ENCODE data around the gene HDHD3.
"Not testable (repeated sequence)": the region's sequence is repeated elsewhere in the genome, so short reads cannot be mapped to it uniquely, and the experiment has no call there.

HDHD3 gene

GRCh38 chr9:113376634-113377567 lies at the start of gene HDHD3:
TSS of gene HDHD3 (minus strand) at chr9:113376986. CDS start at chr9:113374354, 2,632 bp downstream.
- peak; percentile 82 to 86 for DNase-seq

GRCh38 chr9:113425072-113425471 lies 48.3 kb upstream of the HDHD3 start:
- no peak for DNase-seq

DNA sequence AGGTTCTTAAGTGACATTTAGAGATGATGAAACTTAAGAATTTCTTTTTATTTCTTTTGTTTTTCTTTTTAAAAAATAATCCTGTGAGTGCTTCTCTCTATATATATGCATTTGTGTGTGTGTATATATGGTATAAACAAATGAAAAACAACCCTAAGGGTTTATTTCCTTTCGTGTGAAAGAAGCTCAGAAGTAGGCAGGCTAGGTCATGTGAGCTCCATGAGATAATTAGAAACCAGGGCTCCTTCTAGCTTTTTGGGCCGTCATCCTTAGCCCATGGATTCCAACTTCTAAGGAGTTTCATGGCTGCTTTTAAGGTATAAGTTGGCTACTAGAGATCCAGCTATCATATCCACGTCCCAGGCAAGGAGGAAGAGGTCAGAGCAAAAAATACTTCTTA lies 44.9 kb upstream of the HDHD3 start:
- DNase-seq = no peak

GRCh38 chr9:113417370-113417769 lies 40.6 kb upstream of the HDHD3 start:
- DNase-seq = no peak

GRCh38 chr9:113416149-113416721 lies 39.4 kb upstream of the HDHD3 start:
- DNase-seq = peak in 1 of 2 donors; percentile 29

DNA sequence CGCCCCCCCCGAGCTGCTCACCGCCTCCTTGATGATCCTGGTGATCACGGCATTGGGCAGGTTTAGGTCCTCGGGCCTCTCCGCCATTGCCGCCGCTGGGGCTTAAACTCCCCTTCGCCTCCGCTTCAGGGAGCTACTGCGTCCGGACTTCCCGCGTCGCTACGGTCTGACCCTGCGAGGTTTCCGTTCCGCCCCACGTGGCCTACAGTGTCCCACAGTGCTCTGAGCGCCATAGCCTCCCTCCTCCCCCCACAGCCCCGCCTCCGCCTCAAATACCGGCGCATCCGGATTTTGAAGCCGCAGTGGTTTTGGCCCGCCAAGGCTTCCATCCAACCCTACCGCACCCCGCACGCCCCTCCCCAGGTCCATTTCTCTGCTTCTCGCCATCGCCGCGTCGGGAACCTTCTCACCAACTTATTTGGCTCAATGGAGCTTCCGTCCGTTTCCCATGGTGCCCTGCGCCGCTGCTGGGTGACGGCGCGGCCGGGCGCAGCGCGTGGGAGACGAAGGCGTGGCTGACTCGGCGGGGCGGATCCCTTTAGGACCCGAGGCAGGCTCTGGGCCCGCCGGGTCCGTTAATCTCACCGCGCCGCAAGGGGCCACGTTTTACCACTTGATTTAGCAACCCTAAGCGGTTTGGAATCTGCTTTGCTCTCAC lies 33.5 kb upstream of the HDHD3 start, which contains the start of the genes C9orf43 and POLE3:
Gene C9orf43, plus strand, starts transcription at position 541 of the 658 bp plus-strand sequence. CDS start 2,747 bp downstream, outside the sequence.
Gene POLE3, minus strand, starts transcription at position 469 of the 658 bp plus-strand sequence. Its CDS starts 382 bp downstream, at position 87.
- DNase-seq = peak; percentile 93 to 94

DNA sequence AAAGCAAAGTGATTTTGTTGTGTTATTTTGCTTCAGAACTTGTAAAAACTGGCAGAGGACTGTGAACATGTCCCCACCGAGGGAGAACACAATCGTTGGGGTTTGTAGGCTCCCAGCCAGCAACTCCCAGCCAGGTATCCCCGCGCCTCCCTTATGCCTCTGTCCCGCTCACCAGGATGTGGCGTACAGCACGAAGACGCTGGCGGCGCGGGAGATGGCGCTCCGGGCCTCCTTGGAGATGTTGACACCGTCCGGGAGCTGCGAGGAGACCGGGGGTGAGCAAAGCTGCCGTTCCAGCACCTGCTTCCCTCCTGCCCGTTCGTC lies 33.1 kb upstream of the HDHD3 start:
- no peak for DNase-seq

- no peak for DNase-seq
Observed at GRCh38 chr9:113409481-113409880, 32.7 kb upstream of the HDHD3 start.

DNA sequence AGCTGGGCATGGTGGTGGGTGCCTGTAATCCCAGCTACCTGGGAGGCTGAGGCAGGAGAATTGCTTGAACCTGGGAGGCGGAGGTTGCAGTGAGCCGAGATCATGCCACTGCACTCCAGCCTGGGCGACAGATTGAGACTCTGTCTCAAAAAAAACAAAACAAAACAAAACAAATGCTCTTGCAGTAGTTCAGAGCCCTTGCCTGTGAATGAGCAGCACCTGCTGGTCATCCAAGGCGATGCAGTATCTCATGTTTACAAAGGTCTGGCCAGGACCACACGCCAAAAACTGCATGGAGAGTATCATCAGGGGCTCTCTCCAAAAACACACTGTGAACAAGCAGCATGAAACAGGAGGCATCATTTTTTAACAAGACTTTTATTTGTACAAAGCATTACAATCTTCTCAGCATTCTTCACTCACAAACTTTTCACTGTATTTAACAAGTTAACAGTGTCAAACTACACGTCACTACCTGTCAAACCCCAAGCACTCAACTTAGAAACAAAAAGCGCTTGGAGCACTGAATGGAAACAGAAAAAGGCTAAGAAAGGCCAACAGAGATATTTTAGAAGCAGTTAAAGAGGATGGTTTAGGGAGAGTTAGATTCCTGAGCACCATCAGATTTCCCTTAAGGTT lies 30.2 kb upstream of the HDHD3 start:
- peak; percentile 70 to 72 for DNase-seq

DNA sequence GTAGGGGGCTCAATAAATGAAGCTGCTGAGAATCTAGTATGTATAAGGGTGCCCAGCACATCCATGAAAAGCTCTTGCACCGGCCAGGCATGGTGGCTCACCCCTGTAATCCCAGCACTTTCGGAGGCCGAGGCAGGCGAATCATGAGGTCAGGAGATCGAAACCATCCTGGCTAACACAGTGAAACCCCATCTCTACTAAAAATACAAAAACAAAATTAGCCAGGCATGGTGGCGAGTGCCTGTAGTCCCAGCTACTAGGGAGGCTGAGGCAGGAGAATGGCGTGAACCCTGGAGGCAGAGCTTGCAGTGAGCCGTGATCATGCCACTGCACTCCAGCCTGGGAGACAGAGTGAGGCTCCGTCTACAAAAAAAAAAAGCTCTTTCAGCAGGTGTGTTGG lies 29.6 kb upstream of the HDHD3 start:
- DNase-seq = not testable (repeated sequence)

DNA sequence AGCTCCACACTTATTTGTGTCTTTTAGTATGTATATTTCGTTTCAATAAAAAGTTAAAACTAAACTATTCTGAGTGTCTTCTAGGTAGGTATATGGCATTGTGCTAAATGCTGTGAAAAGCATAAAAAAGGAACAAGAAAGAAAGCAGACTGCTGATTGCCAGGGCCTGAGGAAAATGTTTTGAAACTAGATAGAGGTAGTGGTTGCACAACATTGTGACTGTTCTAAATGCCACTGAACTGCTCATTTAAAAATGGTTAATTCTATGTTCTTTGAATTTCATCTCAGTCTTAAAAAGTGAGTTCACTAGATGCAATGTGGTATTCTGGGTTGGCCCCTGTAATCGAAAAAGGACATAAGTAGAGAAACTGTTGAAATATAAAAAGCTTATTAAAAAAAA lies 26.9 kb upstream of the HDHD3 start:
- DNase-seq = no peak

DNA sequence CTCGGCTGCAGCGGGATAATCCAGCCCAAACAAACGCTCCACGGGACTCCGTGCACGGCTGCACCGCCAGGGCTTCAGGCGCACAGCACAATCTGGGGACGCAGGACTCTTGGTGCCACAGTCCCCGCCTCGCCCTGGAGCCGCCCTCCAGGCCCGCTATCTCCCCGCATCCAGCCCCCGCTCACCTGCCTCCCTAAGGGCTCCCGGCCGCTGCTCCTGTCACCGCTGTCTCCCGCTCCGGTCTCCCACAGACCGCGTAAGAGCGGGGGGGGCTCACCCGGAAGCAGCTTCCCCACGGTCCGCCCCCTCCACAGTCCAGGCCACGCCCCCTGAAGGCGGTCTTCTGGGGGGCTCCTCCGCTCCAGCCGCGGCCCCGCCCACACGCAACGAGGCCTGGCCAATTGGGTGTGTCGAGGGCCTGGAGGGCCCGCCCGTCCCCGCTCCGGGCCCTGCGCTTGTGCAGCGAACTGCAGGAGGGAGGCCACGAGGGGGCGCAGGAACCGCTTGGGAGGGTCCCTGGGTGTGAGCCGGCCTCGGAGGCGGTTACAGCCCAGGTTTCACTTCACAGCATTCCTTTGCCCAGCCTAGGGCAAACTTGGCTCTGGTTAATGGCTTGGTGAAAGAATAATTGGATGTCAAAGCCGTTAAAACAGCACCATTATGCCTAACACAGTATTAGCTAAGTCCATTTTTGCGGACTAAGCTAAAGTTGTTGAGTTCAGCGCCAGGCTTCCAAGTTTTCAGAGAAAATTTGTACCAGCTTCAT lies 24.4 kb upstream of the HDHD3 start, which contains the start of gene ALAD:
Gene ALAD, minus strand, starts transcription at position 258 of the 766 bp plus-strand sequence. CDS start 7,725 bp downstream, outside the sequence.
- peak; percentile 99 for DNase-seq

- DNase-seq = no peak
Observed at GRCh38 chr9:113399646-113400200, 22.9 kb upstream of the HDHD3 start.

DNA sequence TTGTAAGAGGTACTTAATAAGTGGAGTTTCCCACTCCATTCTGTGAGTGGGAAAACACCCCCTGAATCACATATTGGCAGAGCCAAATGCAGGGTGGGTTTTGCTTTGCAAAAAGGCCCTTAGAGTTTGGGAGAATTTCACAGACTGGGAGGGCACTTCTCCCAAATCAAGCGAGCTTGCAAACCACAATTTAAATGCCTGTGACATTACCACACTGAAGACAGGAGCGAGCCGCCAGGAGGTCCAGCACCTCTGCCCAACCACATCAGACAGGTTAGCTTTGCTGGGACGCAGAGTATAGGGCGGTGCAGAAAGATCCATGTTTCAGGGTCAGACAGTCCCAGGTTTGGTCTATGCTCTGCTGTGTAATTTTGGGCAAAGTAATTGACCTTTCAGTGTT lies 22.0 kb upstream of the HDHD3 start:
- no peak for DNase-seq

GRCh38 chr9:113397203-113397631 lies 20.4 kb upstream of the HDHD3 start:
- DNase-seq = no peak

- DNase-seq = no peak
Observed at GRCh38 chr9:113395000-113395861, 18.4 kb upstream of the HDHD3 start.

- no peak for DNase-seq
Observed at GRCh38 chr9:113393281-113393680, 16.5 kb upstream of the HDHD3 start.

DNA sequence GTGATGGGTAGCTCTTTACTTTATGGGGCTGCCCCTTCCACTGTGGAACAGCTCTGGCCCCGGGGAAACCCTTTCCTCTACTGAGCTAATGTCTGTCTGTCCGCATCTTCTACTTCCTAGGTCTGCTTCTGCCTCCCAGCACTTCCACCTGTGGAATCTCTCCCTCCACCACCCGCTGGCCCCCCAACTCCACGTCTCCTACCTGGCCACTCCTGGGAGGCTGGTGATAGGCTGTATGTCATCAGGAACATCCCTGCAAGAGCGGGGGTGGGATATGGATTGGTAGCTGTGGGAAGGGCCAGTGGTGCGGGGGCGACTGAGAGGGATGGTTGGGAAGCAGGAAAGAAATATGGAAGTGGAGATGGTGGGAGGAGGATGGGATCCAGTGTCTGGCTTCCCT lies 15.1 kb upstream of the HDHD3 start:
- no peak for DNase-seq

DNA sequence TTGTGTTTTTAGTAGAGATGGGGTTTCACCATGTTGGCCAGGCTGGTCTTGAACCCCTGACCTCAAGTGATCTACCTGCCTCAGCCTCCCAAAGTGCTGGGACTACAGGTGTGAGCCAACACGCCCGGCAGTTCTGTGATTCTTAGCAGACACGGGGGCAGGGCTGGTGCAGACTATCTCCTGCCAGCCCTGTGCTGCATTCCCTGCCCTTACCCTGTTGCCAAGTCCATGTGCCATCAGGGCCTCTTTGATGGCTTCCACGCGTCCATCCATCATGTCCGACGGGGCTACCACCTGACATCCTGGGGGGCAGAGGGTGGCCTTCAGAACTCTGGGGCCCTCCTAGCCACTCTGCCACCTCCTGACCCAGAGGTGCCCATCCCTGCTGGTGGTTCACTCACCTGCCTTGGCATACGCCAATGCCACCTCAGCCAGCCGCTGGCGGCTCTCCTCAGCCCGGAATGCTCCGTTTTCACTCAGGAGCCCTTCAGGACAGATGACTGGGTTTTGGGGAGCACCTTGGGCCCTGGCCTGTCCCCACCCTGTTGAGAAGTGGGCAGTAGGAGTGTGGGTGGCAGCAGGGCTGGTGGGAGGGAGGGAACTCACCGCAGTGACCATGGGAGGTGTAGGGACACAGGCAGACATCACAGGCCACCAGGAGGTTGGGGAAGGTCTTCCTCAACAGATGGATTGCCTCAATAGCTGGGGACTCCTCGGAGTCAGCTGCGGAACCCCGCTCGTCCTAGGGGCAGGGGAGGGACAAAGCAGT lies 13.6 kb upstream of the HDHD3 start:
- DNase-seq = no peak

- no peak for DNase-seq
Observed at GRCh38 chr9:113389451-113389850, 12.7 kb upstream of the HDHD3 start.

Measured in CD4-positive, alpha-beta T cell treated with Interleukin-1 beta for 1 hour (primary cell).